ENCODE measurements around the gene CORO7. TPM values are rescaled to one million over a fixed set of nuclear protein-coding genes. Genes with fewer than 3 reads are reported as not detected.
"Not testable (repeated sequence)": the region's sequence is repeated elsewhere in the genome, so short reads cannot be mapped to it uniquely, and the experiment has no call there.

The CORO7 gene
- total RNA-seq, 1 experiment from 2014 or later, result 13.1 TPM

DNA sequence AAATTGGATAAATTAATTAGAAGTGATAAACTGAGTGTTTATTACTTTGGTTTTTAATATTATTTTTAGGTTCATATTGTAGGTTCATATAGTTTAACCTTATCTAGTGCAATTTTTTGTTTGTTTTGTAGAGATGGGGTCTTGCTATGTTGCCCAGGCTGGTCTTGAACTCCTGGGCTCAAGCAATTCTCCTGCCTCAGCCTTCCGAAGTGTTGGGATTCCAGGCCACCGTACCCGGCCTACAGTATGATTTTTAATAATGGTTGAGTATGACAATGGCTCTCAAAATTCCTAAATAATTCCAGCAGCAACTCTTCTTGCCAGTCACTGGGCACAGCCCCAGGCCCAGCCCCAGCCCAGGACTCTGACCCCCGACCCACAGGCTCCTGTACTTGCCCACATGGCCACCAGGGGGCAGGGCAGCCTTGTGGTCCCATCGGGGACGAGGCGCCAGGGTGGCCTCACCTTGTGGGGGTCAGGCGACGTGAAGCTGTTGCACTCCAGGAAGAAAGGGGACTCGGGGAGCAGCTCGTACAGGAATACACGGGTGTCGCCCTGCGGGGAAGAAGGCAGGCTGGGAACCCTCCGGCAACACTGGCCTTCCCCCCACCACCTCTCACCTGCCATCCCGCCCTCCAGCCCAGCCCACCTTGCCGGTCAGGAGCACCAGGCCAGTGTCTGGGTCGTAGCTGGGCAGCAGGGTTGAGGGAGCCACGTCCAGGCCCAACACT, 57.4 kb downstream of the CORO7 start:
- DNase-seq (ENCODE audit: extremely low read depth, low read depth), result no peak

DNA sequence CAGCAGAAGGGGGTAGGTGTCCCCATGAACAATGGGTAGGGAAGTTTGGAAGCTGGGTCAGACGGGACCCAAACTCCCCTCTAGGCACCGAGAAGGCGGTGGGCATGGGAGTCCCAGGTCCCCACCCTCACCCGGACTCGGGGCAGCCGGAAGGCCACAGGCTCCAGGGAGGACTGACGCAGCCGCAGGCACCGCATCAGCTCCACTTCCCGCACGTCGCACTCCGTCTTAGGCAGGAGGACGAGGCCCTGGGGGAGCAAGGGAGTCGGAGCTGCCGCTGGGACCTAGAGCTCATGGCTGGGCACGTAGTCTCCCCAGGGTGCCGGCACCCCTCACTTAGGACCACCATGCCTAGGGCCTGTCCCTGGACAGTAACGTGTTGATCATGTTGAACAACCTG, 58.2 kb downstream of the CORO7 start:
- DNase-seq (ENCODE audit: extremely low read depth, low read depth), result no peak

- no peak for DNase-seq (ENCODE audit: extremely low read depth, low read depth)
These were observed 59.6 kb downstream of the CORO7 start for GRCh38 chr16:4356820-4357219.

DNA sequence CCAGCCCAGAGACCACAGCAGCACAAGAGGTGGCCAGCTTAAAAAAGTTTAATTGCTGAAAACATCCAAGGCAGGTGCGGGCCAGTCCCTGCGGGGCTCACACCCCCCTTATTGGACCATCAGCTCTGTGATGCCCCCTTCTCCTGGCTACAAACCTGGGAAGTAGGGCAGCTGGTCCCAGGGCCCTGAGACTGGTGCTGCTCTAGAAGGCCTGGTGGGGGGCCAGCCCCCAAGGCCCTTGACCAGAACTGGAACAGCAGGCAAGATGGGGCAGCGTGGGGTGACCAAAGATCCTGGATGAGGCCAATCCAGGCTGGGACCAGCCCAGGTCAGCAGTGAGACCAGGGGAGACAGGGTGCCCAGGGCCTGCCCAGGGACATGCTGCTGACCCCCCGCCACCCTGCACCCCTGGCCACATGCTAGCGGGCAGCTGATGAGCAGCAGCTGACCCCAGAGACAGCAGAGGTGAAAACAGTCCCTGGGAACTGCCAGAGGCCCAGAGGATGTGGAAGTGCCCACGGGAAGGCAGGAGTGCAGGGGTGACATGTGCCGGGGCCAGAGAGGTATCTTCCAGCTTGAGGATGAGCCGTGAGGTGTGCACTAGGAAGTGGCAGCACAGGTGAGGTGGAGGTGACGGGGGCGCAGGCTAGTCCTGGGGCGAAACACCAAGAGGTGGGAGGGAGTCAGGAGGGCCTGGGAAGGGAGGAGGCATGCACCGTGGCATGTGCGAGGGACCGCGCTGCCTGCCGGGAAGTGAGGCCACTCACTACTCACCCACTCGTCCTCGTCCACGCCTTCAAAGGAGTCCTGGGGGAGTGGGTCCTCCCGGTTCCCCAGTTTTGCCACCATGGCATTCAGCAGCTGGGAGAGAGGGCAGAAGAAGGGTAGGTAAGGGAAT, 61.6 kb downstream of the CORO7 start:
- no peak for DNase-seq (ENCODE audit: extremely low read depth, low read depth)

DNA sequence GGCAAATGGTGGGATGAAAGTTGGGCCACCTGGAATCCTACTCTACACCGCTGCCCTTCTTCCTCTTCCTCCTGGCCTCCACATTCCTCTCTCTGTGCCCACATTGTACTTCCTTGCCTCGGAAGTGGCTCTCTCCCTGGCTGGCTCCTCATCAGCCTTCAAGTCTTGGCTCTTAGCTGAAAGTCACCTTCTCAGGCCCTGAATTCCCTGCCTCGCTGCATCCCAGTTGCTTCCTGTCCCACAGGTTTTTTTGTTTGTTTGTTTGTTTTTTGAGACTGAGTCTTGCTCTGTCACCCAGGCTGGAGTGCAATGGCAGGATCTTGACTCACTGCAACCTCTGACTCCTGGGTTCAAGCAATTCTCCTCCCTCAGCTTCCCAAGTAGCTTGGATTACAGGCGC, 62.7 kb downstream of the CORO7 start:
- no peak for DNase-seq (ENCODE audit: extremely low read depth, low read depth)

GRCh38 chr16:4352843-4353242, 63.6 kb downstream of the CORO7 start:
- DNase-seq (ENCODE audit: extremely low read depth, low read depth), result no peak

GRCh38 chr16:4351880-4352279, 64.5 kb downstream of the CORO7 start:
- no peak for DNase-seq (ENCODE audit: extremely low read depth, low read depth)

DNA sequence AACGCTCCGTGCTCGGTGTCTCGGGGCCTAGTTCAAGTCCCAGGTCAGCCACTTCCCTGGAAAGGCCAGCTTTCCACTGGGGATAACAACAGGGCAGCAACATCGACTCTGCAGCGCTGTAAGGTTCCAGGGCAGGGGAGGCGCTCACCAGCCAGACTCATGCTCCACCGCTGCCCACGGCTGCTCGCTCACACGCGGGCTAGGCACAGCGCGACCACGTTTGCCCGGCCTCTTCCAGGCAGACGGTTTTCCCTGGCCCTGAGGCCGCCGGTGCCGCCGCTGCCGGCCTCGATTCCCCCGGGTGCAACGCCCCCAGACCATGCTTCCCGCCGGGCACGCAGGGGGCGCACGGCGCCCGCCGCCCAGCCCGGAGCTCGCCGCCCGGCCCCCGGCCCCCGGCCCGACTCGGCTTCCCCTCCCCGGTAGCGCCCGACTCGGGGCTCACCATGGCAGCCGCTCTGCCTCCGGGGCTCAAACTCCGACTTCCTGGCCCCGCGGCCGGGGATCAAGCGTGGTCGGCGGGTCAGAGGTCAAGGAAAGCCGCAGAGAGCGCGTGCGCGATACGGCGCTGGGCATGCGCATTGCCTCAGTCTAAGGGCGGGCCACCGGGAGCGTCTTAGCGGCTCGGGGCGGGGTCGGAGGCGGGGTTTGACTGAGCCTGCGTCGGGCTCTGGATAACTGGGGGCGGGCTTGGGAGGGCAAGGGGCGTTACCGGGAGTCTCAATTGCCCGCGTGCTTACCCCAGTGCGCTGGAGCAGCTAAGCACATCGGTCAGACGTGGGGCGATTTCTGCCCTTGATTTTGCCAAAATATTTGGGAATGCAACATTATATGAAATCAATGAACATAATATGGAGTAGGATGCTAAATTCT, 65.4 kb downstream of the CORO7 start, which contains the start of gene PAM16:
Gene PAM16, minus strand, starts transcription at position 535 of the 873 bp plus-strand sequence. Its CDS starts 87 bp downstream, at position 448.
- peak; percentile 93 for DNase-seq (ENCODE audit: extremely low read depth, low read depth)

DNA sequence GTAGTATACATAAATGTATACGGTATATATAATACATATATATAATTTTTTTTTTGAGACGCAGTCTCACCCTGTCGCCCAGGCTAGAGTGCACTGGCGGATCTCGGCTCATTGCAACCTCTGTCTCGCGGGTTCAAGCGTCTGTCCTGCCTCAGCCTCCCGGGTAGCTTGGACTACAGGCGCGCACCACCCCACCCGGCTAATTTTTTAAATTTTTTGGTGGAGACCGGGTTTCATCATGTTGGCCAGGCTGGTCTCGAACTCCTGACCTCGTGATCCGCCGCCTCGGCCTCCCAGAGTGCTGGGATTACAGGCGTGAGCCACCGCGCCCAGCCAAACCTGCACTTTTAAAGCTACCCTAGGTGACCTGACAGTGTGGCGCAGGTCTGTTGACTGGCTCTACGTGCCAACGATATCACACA, 66.0 kb downstream of the CORO7 start:
- no peak for DNase-seq (ENCODE audit: extremely low read depth, low read depth)

DNA sequence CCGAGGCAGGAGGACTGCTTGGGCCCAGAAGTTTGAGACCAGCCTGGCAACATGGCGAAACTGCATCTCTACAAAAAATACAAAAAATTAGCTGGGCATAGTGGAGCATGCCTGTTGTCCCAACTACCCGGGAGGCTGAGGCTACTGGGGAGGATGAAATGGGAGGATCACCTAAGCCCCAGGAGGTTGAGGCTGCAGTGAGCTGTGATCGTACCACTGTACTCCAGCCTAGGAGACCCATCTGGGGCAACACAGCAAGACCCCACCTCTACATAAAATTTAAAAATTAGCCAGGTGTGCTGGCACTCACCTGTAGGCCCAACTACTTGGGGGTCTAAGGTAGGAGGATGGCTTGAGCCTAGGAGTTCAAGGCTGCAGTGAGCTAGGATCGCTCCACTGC, 67.1 kb downstream of the CORO7 start:
- no peak for DNase-seq (ENCODE audit: extremely low read depth, low read depth)

GRCh38 chr16:4347765-4348509, 68.5 kb downstream of the CORO7 start:
- DNase-seq (ENCODE audit: extremely low read depth, low read depth), result no peak

DNA sequence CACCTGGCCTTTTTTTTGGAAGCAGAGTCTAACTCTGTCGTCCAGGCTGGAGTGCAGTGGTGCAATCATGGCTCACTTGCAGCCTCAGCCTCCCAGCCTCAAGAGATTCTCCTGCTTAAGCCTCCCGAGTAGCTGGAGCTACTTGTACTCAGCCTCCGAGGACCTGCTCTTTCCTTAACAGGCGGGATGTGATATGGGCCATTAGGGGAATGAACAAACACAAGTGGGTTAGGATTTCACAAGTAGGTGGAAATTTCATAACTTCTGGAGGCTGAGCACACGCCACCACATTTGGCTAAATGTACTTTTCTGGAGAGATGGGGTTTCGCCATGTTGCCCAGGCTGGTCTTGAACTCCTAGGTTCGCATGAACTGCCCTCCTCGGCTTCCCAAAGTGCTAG, 69.4 kb downstream of the CORO7 start:
- peak; percentile 50 for DNase-seq (ENCODE audit: extremely low read depth, low read depth)

- DNase-seq (ENCODE audit: extremely low read depth, low read depth), result no peak
These were observed 70.3 kb downstream of the CORO7 start for GRCh38 chr16:4345836-4346781.

DNA sequence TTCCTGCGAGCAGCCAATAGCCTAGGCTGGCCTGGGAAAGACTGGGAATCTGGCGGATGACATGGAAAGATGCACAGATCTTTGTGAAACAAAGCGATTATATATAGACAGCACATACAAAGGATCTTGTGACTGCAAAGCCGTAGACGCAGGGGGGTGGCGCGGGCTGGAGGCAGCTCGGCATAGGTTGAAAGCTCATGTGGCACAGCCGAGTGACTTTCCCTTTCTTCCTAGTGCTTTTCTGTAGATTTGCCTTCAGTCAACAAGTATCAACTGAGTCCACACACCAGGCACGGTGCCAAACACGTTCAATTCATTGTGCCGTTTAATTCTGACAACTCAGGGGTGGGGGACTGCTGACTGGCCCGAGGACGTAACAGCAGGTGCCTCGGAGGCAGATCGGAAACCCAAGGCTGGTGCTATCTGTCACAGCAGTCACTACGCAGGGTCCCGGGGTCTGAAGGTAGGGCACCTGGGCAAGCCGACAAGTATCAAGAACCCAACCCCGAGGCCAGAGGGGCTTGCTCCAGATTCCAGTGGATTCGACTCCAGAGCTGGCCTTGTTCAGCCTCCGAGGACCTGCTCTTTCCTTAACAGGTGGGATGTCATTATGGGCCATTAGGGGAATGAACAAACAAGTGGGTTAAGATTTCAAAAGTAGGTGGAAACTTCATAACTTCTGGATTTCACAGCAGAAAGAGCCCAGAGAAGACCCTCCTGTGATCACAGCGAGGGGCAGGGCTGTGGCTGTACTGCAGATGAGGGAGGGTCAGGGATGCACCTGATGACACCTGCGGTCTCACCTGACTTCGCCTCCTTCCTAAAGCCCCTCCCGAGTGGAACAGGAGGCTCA, 71.2 kb downstream of the CORO7 start:
- peak; percentile 46 for DNase-seq (ENCODE audit: extremely low read depth, low read depth)

GRCh38 chr16:4344300-4344982, 72.0 kb downstream of the CORO7 start:
- not testable (repeated sequence) for DNase-seq (ENCODE audit: extremely low read depth, low read depth)

DNA sequence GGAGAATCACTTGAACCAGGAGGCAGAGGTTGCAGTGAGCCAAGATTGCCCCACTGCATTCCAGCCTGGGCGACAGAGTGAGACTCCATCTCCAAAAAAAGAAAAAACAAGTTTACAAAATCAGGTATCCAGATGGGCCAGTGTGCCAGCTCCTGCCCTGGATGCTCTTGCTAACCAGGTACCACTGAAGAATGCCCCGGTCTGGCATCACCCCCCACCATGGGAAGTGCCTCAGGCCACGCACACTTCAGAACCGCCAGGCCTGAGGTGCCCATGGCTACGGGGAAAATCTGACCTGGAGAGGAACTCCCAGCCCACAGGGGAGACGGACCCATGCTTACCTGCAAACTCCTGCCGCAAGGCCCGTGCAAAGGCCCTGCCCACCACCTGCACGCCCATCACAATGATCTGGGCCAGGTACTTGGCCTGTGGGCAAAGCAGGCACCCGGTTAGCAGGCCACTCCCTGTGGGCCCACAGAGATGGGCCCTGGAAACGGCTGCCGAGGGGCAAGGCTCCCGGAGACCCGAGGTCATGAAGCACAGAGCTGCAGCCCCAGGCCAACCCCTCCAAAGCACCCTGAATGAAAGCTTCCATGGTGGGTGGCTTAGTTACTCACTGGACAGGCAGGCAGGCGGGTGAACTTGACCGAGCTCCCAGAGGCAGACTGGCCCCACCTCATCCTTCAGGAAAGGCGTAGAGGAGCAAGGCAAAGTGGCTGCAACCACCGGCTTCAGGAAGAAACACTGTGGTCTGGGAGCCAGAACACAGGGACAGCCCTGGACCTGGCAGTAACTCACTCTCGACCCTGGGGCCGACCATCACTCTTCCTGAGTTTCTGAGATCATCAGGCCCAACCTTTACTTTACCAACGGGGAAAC, 73.3 kb downstream of the CORO7 start:
- no peak for DNase-seq (ENCODE audit: extremely low read depth, low read depth)
